Natural killer cell (primary cell): ENCODE measurements around the gene CAMTA1. TPM values are rescaled to one million over a fixed set of nuclear protein-coding genes. Genes with fewer than 3 reads are reported as not detected.
A peak's percentile ranks its signal among the peaks of the same experiment; 100 is the strongest.
"Not testable (repeated sequence)": the region's sequence is repeated elsewhere in the genome, so short reads cannot be mapped to it uniquely, and the experiment has no call there.

ENCODE experiments used
- ATAC-seq, 3 donors: fragments of 150-1000 bp in 2 of 3; fragments of 200-7000 bp in 1 of 3; cut with Tn5 transposase; 1 replicate in 1 of 3; 2 replicates in 2 of 3; pipeline ENCODE4 v1.10.0; 2021; ENCODE audit warnings: mild to moderate bottlenecking in 2 of 3, moderate library complexity in 2 of 3
- DNase-seq, 2 donors: peaks; one replicate each; pipeline versions ENCODE4 v3.0.0 to v3.0.0-alpha.2; 2013 to 2021; ENCODE audit warnings: mixed read lengths in 1 of 2
- H3K27ac ChIP-seq: one replicate; pipeline ENCODE4 v1.5.1; 2013; ENCODE audit warnings: mild to moderate bottlenecking, low read length
- H3K27me3 ChIP-seq: one replicate; pipeline ENCODE4 v1.6.1; 2013; ENCODE audit warnings: low read length; ENCODE audit not compliant: control insufficient read depth, insufficient read depth
- H3K36me3 ChIP-seq: one replicate; pipeline ENCODE4 v1.6.1; 2013; ENCODE audit warnings: low read length; ENCODE audit not compliant: control insufficient read depth, insufficient read depth
- H3K4me1 ChIP-seq: one replicate; pipeline ENCODE4 v1.6.1; 2013; ENCODE audit warnings: low read length; ENCODE audit not compliant: control insufficient read depth, insufficient read depth
- H3K4me3 ChIP-seq: one replicate; pipeline ENCODE4 v1.5.1; 2013; ENCODE audit warnings: low read length
- H3K9me3 ChIP-seq: one replicate; pipeline ENCODE4 v1.6.1; 2013; ENCODE audit warnings: low read length; ENCODE audit not compliant: control insufficient read depth, insufficient read depth
- H3K27ac Mint-ChIP-seq, 2 donors: one replicate each; pipeline ENCODE4 v1.8.0; 2022; ENCODE audit warnings: mild to moderate bottlenecking in 2 of 2, mixed read lengths in 2 of 2, moderate library complexity in 1 of 2
- H3K27me3 Mint-ChIP-seq, 2 donors: one replicate each; pipeline ENCODE4 v1.8.0; 2022; ENCODE audit warnings: low read depth in 2 of 2, mixed read lengths in 2 of 2
- H3K36me3 Mint-ChIP-seq: one replicate; pipeline ENCODE4 v1.8.0; 2022; ENCODE audit warnings: mixed read lengths
- H3K4me1 Mint-ChIP-seq, 2 donors: one replicate each; pipeline ENCODE4 v1.8.0; 2022; ENCODE audit warnings: mixed read lengths in 2 of 2
- H3K4me3 Mint-ChIP-seq: one replicate; pipeline ENCODE4 v1.8.0; 2022; ENCODE audit warnings: mild to moderate bottlenecking, moderate library complexity, mixed read lengths
- H3K9me3 Mint-ChIP-seq, 2 donors: one replicate each; pipeline ENCODE4 v1.8.0; 2022; ENCODE audit warnings: mixed read lengths in 2 of 2
- CTCF ChIP-seq: fragments of 200-600 bp; IDR thresholded peaks from one replicate; pipeline ENCODE4 v1.8.0; 2022; ENCODE audit warnings: antibody characterized with exemption
- WGBS: methylation state at CpG from one replicate; pipeline ENCODE4 v1.1.7; 2013; ENCODE audit warnings: missing lambda C conversion rate; ENCODE audit not compliant: insufficient coverage; 5-methylcytosine and 5-hydroxymethylcytosine counted together
- intact Hi-C: fragments of 100-400 bp; cut with micrococcal nuclease; formaldehyde crosslinking; loops from one replicate; pipeline ENCODE4 v1.14.2; 2022
- total RNA-seq, 4 donors: library from RNA; stranded (reverse); fragments of 120-200 nt in 1 of 4; gene quantifications; one replicate each; pipeline versions ENCODE4 v1.2.3 to v1.2.4, GENCODE V29; 2013 to 2022

CAMTA1 gene
- total RNA-seq: 10 to 100 TPM; 40.6 to 53.3 (median 44.9) TPM
- total RNA-seq (2013): 48.2 TPM

GRCh38 chr1:6785318-6785727 lies at the start of gene CAMTA1:
TSS of gene CAMTA1 (plus strand) at chr1:6785454. CDS start at chr1:6785531, 77 bp downstream.
- peak in 1 of 3 donors; percentile 79 for ATAC-seq
- WGBS: 0% methylated on average over 58 of the region's 69 CpGs
- Mint-ChIP-seq H3K36me3 (no peaks in the 10 kb centered on the region), H3K27ac (peak within 1 kb of the TSS; percentile 90 to 97), H3K9me3 (no peaks in the 10 kb centered on the region), H3K4me1 (peaks cover 41 to 47% of the 10 kb centered on the region in 2 donors), H3K27me3 (no peaks in the 10 kb centered on the region), H3K4me3 (peak within 1 kb of the TSS; percentile 96)
- TF ChIP-seq CTCF: no peak
- peaks cover 9% of the 10 kb centered on the region for H3K4me1 ChIP-seq
- DNase-seq: no peak
- no peaks in the 10 kb centered on the region for H3K27me3 ChIP-seq
- intact Hi-C loops: loop anchor here (5.0 to 10.0 kb wide), 3 partner anchors 83 to 999 kb away; partner anchors contain the start of genes DNAJC11, KLHL21 and PER3
- H3K9me3 ChIP-seq: no peaks in the 10 kb centered on the region
- H3K36me3 ChIP-seq: no peaks in the 10 kb centered on the region
- H3K4me3 ChIP-seq: peak within 1 kb of the TSS; percentile 84
- peak within 1 kb of the TSS; percentile 95 for H3K27ac ChIP-seq

GRCh38 chr1:6738987-6739676 lies 46.1 kb upstream of the CAMTA1 start:
- 84% methylated on average over 30 of the region's 30 CpGs for WGBS
- H3K9me3 ChIP-seq: no peaks in the 10 kb centered on the region
- Mint-ChIP-seq H3K27me3 (no peaks in the 10 kb centered on the region), H3K4me1 (peaks cover 7 to 13% of the 10 kb centered on the region in 2 donors), H3K27ac (no peak overlapping the region), H3K9me3 (no peaks in the 10 kb centered on the region), H3K36me3 (no peaks in the 10 kb centered on the region), H3K4me3 (no peak overlapping the region)
- TF ChIP-seq CTCF: no peak
- intact Hi-C loops: no loop called here
- no peak for DNase-seq
- no peak overlapping the region for H3K27ac ChIP-seq
- no peaks in the 10 kb centered on the region for H3K36me3 ChIP-seq
- peaks cover 8% of the 10 kb centered on the region for H3K4me1 ChIP-seq
- no peak for ATAC-seq
- no peaks in the 10 kb centered on the region for H3K27me3 ChIP-seq
- no peak overlapping the region for H3K4me3 ChIP-seq

- WGBS: 73% methylated on average over 7 of the region's 7 CpGs
- not testable (repeated sequence) for H3K4me3 Mint-ChIP-seq, H3K27me3 ChIP-seq, H3K4me1 ChIP-seq, H3K27ac ChIP-seq, DNase-seq, H3K9me3 ChIP-seq, H3K36me3 ChIP-seq, H3K36me3 Mint-ChIP-seq, H3K9me3 Mint-ChIP-seq, H3K4me3 ChIP-seq, ATAC-seq, H3K27me3 Mint-ChIP-seq
- intact Hi-C loops: loop anchor here (5.0 kb wide), 1 partner anchor 40 kb away; no protein-coding TSS in a partner anchor
- H3K27ac Mint-ChIP-seq: peak overlapping the region in 1 of 2 donors; percentile 75
- peaks cover 7 to 13% of the 10 kb centered on the region in 2 donors for H3K4me1 Mint-ChIP-seq
Observed at GRCh38 chr1:6742676-6743188, 42.5 kb upstream of the CAMTA1 start.

- 18% methylated on average over 19 of the region's 20 CpGs for WGBS
- peaks cover 7 to 13% of the 10 kb centered on the region in 2 donors for H3K4me1 Mint-ChIP-seq
- ATAC-seq (peak; percentile 37 to 57 (median 48)), DNase-seq (peak; percentile 19 to 29)
- intact Hi-C loops: loop anchor here (5.0 kb wide), 1 partner anchor 39 kb away; no protein-coding TSS in a partner anchor
- no peak overlapping the region for H3K4me3 Mint-ChIP-seq
- Histone ChIP-seq H3K27me3 (no peaks in the 10 kb centered on the region), H3K36me3 (no peaks in the 10 kb centered on the region), H3K4me3 (no peak overlapping the region), H3K9me3 (no peaks in the 10 kb centered on the region), H3K4me1 (peaks cover 8% of the 10 kb centered on the region), H3K27ac (peak overlapping the region; percentile 5)
- H3K27ac Mint-ChIP-seq: peak overlapping the region in 1 of 2 donors; percentile 75
- no peak for TF ChIP-seq CTCF
- no peaks in the 10 kb centered on the region for H3K36me3 Mint-ChIP-seq
- H3K27me3 Mint-ChIP-seq: peaks cover 0 to 6% of the 10 kb centered on the region in 2 donors
- no peaks in the 10 kb centered on the region for H3K9me3 Mint-ChIP-seq
Observed at GRCh38 chr1:6743189-6744101, 41.8 kb upstream of the CAMTA1 start.
